KMS-11 (cell line): Measurements from ENCODE around the gene PLEKHM1.
A peak's percentile ranks its signal among the peaks of the same experiment; 100 is the strongest.

ENCODE experiments used
- H2AFZ ChIP-seq: fragments of 200-600 bp; sonication (generic); 2 replicates; pipeline ENCODE4 v1.6.1; 2016; ENCODE audit warnings: antibody characterized with exemption, mixed run types, low read depth
- H3K27ac ChIP-seq: fragments of 200-600 bp; sonication (generic); 2 replicates; pipeline ENCODE4 v1.6.1; 2016; ENCODE audit warnings: mild to moderate bottlenecking, mixed run types
- H3K27me3 ChIP-seq: fragments of 200-600 bp; sonication (generic); 2 replicates; pipeline ENCODE4 v1.6.1; 2017; ENCODE audit warnings: mild to moderate bottlenecking, low read depth, mixed run types, moderate library complexity; ENCODE audit not compliant: insufficient read depth
- H3K36me3 ChIP-seq: fragments of 200-600 bp; sonication (generic); 2 replicates; pipeline ENCODE4 v1.6.1; 2017; ENCODE audit warnings: mild to moderate bottlenecking, mixed run types; ENCODE audit not compliant: insufficient read depth
- H3K4me1 ChIP-seq: fragments of 200-600 bp; sonication (generic); 2 replicates; pipeline ENCODE4 v1.6.1; 2016; ENCODE audit warnings: mild to moderate bottlenecking, low read depth, mixed run types; ENCODE audit not compliant: poor library complexity, severe bottlenecking
- H3K4me2 ChIP-seq: fragments of 200-600 bp; sonication (generic); 2 replicates; pipeline ENCODE4 v1.7.0; 2016; ENCODE audit warnings: mild to moderate bottlenecking, mixed run types
- H3K4me3 ChIP-seq: fragments of 200-600 bp; sonication (generic); IDR thresholded peaks from 2 replicates; pipeline ENCODE4 v1.6.1; 2017; ENCODE audit warnings: low read depth, low read length, mixed read lengths; ENCODE audit not compliant: insufficient read depth
- H3K79me2 ChIP-seq: fragments of 200-600 bp; sonication (generic); 2 replicates; pipeline ENCODE4 v1.6.1; 2016; ENCODE audit warnings: low read depth, mixed run types; ENCODE audit not compliant: insufficient read depth
- H3K9ac ChIP-seq: fragments of 200-600 bp; sonication (generic); 2 replicates; pipeline ENCODE4 v1.6.1; 2016; ENCODE audit warnings: mild to moderate bottlenecking, mixed run types
- H4K20me1 ChIP-seq: fragments of 200-600 bp; sonication (generic); 2 replicates; pipeline ENCODE4 v1.6.1; 2016; ENCODE audit warnings: mild to moderate bottlenecking, mixed run types; ENCODE audit not compliant: insufficient read depth
- TF ChIP-seq, protein P1 (sequence below): fragments of 200-600 bp; sonication (generic); conservative IDR thresholded peaks from 2 replicates; pipeline ENCODE4 v1.6.1; 2017; ENCODE audit warnings: low read depth, mild to moderate bottlenecking, antibody characterized with exemption, low read length, moderate library complexity, mixed read lengths

Gene PLEKHM1

DNA sequence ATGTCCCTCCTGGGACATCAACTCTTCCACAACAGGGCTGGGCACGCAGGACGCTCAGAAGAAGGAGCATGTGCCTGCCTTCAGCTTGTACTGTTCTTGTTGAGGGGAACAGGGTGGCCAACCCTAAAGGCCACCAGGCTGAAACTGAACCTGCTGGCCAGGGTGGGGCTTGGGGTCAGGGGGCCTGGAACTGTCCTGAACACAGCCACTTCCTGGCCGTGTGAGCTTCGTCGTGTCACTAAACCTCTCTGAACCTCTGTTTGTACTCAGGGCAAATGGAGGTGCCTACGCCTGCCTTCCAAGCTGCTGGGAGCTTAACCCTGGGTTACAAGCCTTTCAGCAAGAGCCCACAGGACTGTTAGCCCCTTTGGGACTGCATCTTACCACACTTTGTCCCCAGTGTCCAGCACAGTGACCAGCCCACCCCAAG is 64.5 kb downstream of the PLEKHM1 start:
- Histone ChIP-seq H3K4me1 (peaks cover 36% of the 10 kb centered on the region), H2AFZ (peak overlapping the region; percentile 27; the same call in 1 of the 2 replicates), H4K20me1 (no peaks in the 10 kb centered on the region), H3K36me3 (no peaks in the 10 kb centered on the region), H3K79me2 (no peaks in the 10 kb centered on the region), H3K4me3 (no peak overlapping the region), H3K4me2 (0 out of 2 replicates have a peak overlapping the region, but pooled peaks have one; percentile 34), H3K27me3 (no peaks in the 10 kb centered on the region), H3K9ac (no peak overlapping the region), H3K27ac (no peak overlapping the region)
- TF ChIP-seq, protein P1, sequence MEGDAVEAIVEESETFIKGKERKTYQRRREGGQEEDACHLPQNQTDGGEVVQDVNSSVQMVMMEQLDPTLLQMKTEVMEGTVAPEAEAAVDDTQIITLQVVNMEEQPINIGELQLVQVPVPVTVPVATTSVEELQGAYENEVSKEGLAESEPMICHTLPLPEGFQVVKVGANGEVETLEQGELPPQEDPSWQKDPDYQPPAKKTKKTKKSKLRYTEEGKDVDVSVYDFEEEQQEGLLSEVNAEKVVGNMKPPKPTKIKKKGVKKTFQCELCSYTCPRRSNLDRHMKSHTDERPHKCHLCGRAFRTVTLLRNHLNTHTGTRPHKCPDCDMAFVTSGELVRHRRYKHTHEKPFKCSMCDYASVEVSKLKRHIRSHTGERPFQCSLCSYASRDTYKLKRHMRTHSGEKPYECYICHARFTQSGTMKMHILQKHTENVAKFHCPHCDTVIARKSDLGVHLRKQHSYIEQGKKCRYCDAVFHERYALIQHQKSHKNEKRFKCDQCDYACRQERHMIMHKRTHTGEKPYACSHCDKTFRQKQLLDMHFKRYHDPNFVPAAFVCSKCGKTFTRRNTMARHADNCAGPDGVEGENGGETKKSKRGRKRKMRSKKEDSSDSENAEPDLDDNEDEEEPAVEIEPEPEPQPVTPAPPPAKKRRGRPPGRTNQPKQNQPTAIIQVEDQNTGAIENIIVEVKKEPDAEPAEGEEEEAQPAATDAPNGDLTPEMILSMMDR: peak; percentile 2; the same call in 1 of the 2 replicates

DNA sequence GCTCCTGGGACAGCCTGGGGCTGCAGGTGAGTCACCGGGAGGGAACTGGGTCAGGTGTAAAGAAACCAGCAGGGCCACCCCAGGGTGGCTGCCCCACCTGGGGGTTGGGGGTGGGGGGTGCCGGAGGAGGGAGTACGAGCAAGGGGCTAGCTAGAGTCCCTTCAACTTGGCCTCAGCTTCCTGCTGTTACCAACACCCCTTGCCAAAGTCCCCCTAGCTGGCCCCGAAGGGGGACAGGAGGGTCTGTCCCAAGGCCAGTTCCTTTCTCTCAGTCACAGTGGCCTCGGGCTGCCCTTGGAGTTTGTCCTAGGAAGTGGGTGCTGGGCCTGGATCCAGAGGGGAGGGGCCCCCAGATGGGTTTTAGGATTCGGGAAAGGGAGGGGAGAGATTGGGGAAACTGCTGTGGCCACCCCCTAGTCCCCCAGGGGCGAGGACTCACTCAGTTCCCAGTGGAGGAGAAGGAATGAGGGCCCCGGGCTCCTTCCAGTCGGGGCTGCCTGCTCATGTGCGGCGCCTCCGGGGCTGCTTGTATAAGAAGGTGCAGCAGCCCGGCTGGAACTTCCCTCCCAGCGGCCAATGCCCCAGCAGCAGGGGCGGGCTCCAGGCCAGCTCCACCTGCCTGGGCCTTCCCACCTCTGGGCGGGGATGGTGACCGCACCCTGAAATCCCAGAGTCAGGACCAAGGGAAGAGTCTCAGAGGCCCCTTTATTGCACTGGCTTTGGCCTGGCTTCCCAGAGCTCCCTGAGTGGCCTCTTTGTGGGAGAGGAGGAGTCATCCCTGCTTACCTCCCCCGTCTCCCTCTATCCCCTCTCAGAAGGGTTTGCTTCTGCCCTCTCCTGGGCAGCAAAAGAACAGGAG is 65.2 kb downstream of the PLEKHM1 start:
- Histone ChIP-seq H3K4me1 (peaks cover 33% of the 10 kb centered on the region), H3K9ac (peak overlapping the region; percentile 14; the same call in 1 of the 2 replicates), H3K36me3 (no peaks in the 10 kb centered on the region), H3K79me2 (no peaks in the 10 kb centered on the region), H2AFZ (peak overlapping the region; percentile 27; the same call in 1 of the 2 replicates), H3K27ac (no peak overlapping the region), H3K27me3 (no peaks in the 10 kb centered on the region), H3K4me2 (0 out of 2 replicates have a peak overlapping the region, but pooled peaks have one; percentile 34), H3K4me3 (no peak overlapping the region), H4K20me1 (no peaks in the 10 kb centered on the region)
- TF ChIP-seq, protein P1: peak; percentile 26; the same call in 1 of the 2 replicates

DNA sequence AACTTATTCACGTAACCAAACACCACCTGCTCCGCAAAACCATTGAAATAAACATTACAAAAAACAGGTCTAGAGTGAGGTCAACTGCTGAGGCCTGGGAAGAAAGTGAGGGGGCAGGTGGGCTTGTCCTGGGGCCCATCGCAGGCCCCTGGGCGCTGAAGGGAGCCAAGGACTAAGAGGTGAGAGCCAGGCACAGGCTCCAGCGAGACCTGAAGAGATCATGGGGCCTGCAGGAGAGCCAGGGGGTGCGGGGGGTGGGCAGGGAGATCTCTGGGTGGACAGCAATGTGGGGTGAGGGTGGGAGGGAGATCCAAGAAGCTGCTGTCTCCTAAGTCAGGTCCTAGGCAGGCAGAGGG is 65.8 kb downstream of the PLEKHM1 start:
- Histone ChIP-seq H3K79me2 (no peaks in the 10 kb centered on the region), H2AFZ (no peak overlapping the region), H4K20me1 (no peaks in the 10 kb centered on the region), H3K27ac (no peak overlapping the region), H3K9ac (no peak overlapping the region), H3K27me3 (no peaks in the 10 kb centered on the region), H3K4me2 (no peak overlapping the region), H3K4me3 (no peak overlapping the region), H3K4me1 (peaks cover 30% of the 10 kb centered on the region), H3K36me3 (no peaks in the 10 kb centered on the region)
- TF ChIP-seq, protein P1: no peak

DNA sequence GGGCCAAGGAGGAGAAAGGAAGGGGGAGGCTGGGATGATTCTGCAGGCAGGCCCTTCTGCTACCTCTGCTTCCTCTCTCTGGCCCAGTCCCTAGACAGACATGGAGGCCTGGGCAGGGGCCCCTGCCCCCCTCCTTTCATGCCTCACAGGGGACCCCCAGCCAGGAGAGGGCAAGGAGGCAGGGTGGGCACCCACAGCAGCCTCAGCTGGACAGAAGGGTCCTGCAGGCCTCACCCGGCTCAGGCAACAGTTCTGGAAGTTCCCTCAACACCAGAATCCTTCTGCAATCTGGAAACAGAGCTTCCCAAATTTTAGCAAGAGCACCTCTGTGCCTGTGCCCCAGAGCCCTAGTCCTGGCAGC is 66.6 kb downstream of the PLEKHM1 start:
- H3K4me2 ChIP-seq: no peak overlapping the region
- H2AFZ ChIP-seq: no peak overlapping the region
- H3K4me1 ChIP-seq: peaks cover 24% of the 10 kb centered on the region
- no peak overlapping the region for H3K9ac ChIP-seq
- H3K79me2 ChIP-seq: no peaks in the 10 kb centered on the region
- no peaks in the 10 kb centered on the region for H3K27me3 ChIP-seq
- no peak overlapping the region for H3K4me3 ChIP-seq
- H3K27ac ChIP-seq: no peak overlapping the region
- TF ChIP-seq, protein P1: no peak
- no peaks in the 10 kb centered on the region for H4K20me1 ChIP-seq
- H3K36me3 ChIP-seq: no peaks in the 10 kb centered on the region
